ENCODE results near the gene DPEP3. TPM values are rescaled to one million over a fixed set of nuclear protein-coding genes. Genes with fewer than 3 reads are reported as not detected.

The DPEP3 gene
- total and polyA plus RNA-seq, 12 donors = 0.01 to 0.34 TPM; not detected in 10

- H3K9me3 ChIP-seq = no peaks in the 10 kb centered on the region
- peak overlapping the region; percentile 28 to 83 (median 72) for H3K27ac ChIP-seq
- intact Hi-C loops (cut with DNase I) = loop anchor here in 1 of 10 donors (10.0 kb wide), 1 partner anchor 400 kb away; no protein-coding TSS in a partner anchor
- H3K36me3 ChIP-seq = peaks cover 0 to 100% (median 81%) of the 10 kb centered on the region in 9 donors
- H3K4me1 ChIP-seq = peaks cover 15 to 71% (median 43%) of the 10 kb centered on the region in 9 donors
- no peak for DNase-seq
- H3K27me3 ChIP-seq = no peaks in the 10 kb centered on the region
- no peak for ATAC-seq
- WGBS, 2 donors = 90 to 91% methylated on average over 24 of the region's 24 CpGs
- no peak for TF ChIP-seq CTCF (IDR thresholded peaks at IDR 0.05)
- no peak overlapping the region for H3K4me3 ChIP-seq
Observed at GRCh38 chr16:67944690-67945391, 35.5 kb downstream of the DPEP3 start.

- DNase-seq = peak; percentile 62 to 72
- H3K27me3 ChIP-seq = no peaks in the 10 kb centered on the region
- intact Hi-C loops (cut with DNase I) = loop anchor here in 1 of 10 donors (10.0 kb wide), 1 partner anchor 399 kb away; no protein-coding TSS in a partner anchor
Observed at GRCh38 chr16:67943619-67944504, 36.4 kb downstream of the DPEP3 start, which contains the start of gene LCAT. TSS of gene LCAT (minus strand) at chr16:67944120. CDS start at chr16:67944101, 19 bp downstream.

GRCh38 chr16:67943256-67943618 lies 37.1 kb downstream of the DPEP3 start:
- peaks cover 15 to 76% (median 45%) of the 10 kb centered on the region in 9 donors for H3K4me1 ChIP-seq
- no peak overlapping the region for H3K4me3 ChIP-seq
- H3K9me3 ChIP-seq = no peaks in the 10 kb centered on the region
- H3K27ac ChIP-seq = peak overlapping the region in 9 of 10 donors; percentile 53 to 83 (median 74)
- TF ChIP-seq CTCF (IDR thresholded peaks at IDR 0.05) = no peak
- ATAC-seq (no peak), DNase-seq (no peak)
- no peaks in the 10 kb centered on the region for H3K27me3 ChIP-seq
- H3K36me3 ChIP-seq = peaks cover 0 to 94% (median 67%) of the 10 kb centered on the region in 9 donors
- WGBS, 2 donors = 85 to 89% methylated on average over 6 of the region's 6 CpGs
- intact Hi-C loops (cut with DNase I) = loop anchor here in 1 of 10 donors (10.0 kb wide), 1 partner anchor 398 kb away; no protein-coding TSS in a partner anchor

More at GRCh38 chr16:67943619-67944504, 36.4 kb downstream of the DPEP3 start, which contains the start of gene LCAT:
- peaks cover 15 to 76% (median 45%) of the 10 kb centered on the region in 9 donors for H3K4me1 ChIP-seq
- ATAC-seq = peak; percentile 43 to 62 (median 56)
- peak within 1 kb of the TSS; percentile 28 to 83 (median 72) for H3K27ac ChIP-seq
- 57 to 61% methylated on average over 23 of the region's 23 CpGs for WGBS, 2 donors
- peaks cover 0 to 100% (median 73%) of the 10 kb centered on the region in 9 donors for H3K36me3 ChIP-seq
- no peak within 1 kb of the TSS for H3K4me3 ChIP-seq
- no peaks in the 10 kb centered on the region for H3K9me3 ChIP-seq
- TF ChIP-seq CTCF (IDR thresholded peaks at IDR 0.05) = peak in 3 of 9 donors; percentile 5 to 21 (median 7)
